ENCODE results near the gene EME2. TPM values are rescaled to one million over a fixed set of nuclear protein-coding genes. Genes with fewer than 3 reads are reported as not detected.

EME2 gene
- total and polyA plus RNA-seq, 12 donors, result 1.8 to 90.7 (median 19.2) TPM

DNA sequence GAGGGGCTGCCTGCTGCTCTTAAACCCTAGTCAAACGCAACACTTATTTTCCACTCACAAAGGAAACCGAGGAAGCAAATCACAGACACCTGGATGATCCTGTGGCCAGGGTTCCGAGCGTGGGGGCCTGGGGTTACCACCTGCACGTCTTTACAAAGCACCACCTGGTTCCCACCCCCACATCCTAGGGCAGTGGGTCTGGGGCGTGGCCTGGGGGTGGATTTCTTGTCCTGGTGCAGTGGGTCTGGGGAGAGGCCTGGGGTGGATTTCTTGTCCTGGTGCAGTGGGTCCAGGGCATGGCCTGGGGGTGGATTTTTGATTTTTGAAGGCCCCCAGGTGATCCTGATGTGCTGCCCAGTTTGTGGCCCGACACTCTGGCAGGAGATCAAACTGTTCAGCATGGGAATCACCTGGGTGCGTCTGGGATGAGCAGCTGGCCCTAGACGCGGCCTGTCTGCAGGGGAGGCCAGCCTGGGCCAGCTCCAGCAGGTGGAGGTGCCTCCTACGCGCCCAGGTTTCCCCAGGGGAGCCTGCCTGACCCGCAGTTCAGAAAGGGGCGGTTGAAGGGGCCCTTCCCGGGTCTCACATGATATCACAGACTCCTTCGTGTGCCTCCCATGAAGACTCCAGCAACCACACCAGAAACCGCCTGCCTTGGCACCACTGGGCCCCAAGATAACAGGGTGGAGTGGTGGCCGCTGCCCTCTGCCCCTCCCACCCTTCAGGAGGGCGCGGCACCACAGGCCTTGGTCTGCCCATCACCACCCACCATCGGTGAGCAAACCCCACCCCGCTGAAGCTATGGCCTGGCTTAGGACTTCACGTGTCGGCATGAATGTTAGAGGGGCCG lies 47.7 kb downstream of the EME2 start:
- intact Hi-C loops (cut with DNase I), result no loop called here
- Histone ChIP-seq H3K4me3 (no peak overlapping the region), H3K36me3 (replicated peaks in 1 of 2) (peaks cover 0 to 69% of the 10 kb centered on the region in 2 donors), H3K27ac (no peak overlapping the region), H3K9me3 (replicated peaks in 1 of 3) (no peaks in the 10 kb centered on the region), H3K27me3 (no peaks in the 10 kb centered on the region), H3K4me1 (replicated peaks in 1 of 2) (peaks cover 10 to 21% of the 10 kb centered on the region in 2 donors)
- TF ChIP-seq POLR2A (IDR thresholded peaks at IDR 0.05), result no peak
- TF ChIP-seq CTCF (IDR thresholded peaks at IDR 0.05), result no peak
- peak in 1 of 7 donors; percentile 15 for DNase-seq
- 83 to 97% (median 93%) methylated on average over 8 to 25 of the region's 25 CpGs for WGBS, 4 donors

GRCh38 chr16:1820946-1821290 lies 48.3 kb downstream of the EME2 start:
- DNase-seq, result peak in 1 of 7 donors; percentile 17
- peaks cover 0 to 65% of the 10 kb centered on the region in 2 donors for H3K36me3 ChIP-seq (replicated peaks in 1 of 2)
- 89 to 94% (median 92%) methylated on average over 4 to 12 of the region's 12 CpGs for WGBS, 4 donors

GRCh38 chr16:1821861-1822611 lies 49.4 kb downstream of the EME2 start:
- Histone ChIP-seq H3K4me3 (no peak overlapping the region), H3K4me1 (replicated peaks in 1 of 2) (peaks cover 18 to 27% of the 10 kb centered on the region in 2 donors), H3K27ac (peak overlapping the region in 1 of 5 donors; percentile 22), H3K9me3 (replicated peaks in 1 of 3) (no peaks in the 10 kb centered on the region), H3K27me3 (no peaks in the 10 kb centered on the region), H3K36me3 (replicated peaks in 1 of 2) (peaks cover 0 to 55% of the 10 kb centered on the region in 2 donors)
- TF ChIP-seq POLR2A (IDR thresholded peaks at IDR 0.05) (no peak), CTCF (IDR thresholded peaks at IDR 0.05) (no peak)
- intact Hi-C loops (cut with DNase I), result no loop called here
- WGBS, 4 donors, result 88 to 91% (median 88%) methylated on average over 13 to 24 of the region's 24 CpGs
- DNase-seq, result peak in 1 of 7 donors; percentile 25

More at GRCh38 chr16:1820946-1821290, 48.3 kb downstream of the EME2 start:
- no peak overlapping the region for H3K4me3 ChIP-seq
- no peak overlapping the region for H3K27ac ChIP-seq
- no peaks in the 10 kb centered on the region for H3K9me3 ChIP-seq (replicated peaks in 1 of 3)
- no peak for TF ChIP-seq POLR2A (IDR thresholded peaks at IDR 0.05)
- TF ChIP-seq CTCF (IDR thresholded peaks at IDR 0.05), result no peak
- peaks cover 16 to 26% of the 10 kb centered on the region in 2 donors for H3K4me1 ChIP-seq (replicated peaks in 1 of 2)
- H3K27me3 ChIP-seq, result no peaks in the 10 kb centered on the region
- intact Hi-C loops (cut with DNase I), result no loop called here

GRCh38 chr16:1822801-1823200 lies 50.2 kb downstream of the EME2 start:
- no peaks in the 10 kb centered on the region for H3K9me3 ChIP-seq (replicated peaks in 1 of 3)
- peak in 2 of 7 donors; percentile 23 to 50 for DNase-seq
- no peak overlapping the region for H3K4me3 ChIP-seq
- H3K4me1 ChIP-seq (replicated peaks in 1 of 2), result peaks cover 21 to 31% of the 10 kb centered on the region in 2 donors
- TF ChIP-seq CTCF (IDR thresholded peaks at IDR 0.05), result no peak
- TF ChIP-seq POLR2A (IDR thresholded peaks at IDR 0.05), result no peak
- H3K27ac ChIP-seq, result peak overlapping the region in 1 of 5 donors; percentile 22
- 88 to 95% (median 93%) methylated on average over 14 to 16 of the region's 16 CpGs for WGBS, 4 donors
- intact Hi-C loops (cut with DNase I), result no loop called here
- H3K36me3 ChIP-seq (replicated peaks in 1 of 2), result peaks cover 0 to 48% of the 10 kb centered on the region in 2 donors
- no peaks in the 10 kb centered on the region for H3K27me3 ChIP-seq

Data from adrenal gland (tissue), 12 donors.